NOMO-1 (cell line): Measurements from ENCODE around the gene RUBCN.
"Not testable (repeated sequence)": the region's sequence is repeated elsewhere in the genome, so short reads cannot be mapped to it uniquely, and the experiment has no call there.

Source experiments
- DNase-seq, 2 experiments: peaks; one replicate each; lab custom pipeline; 2025; ENCODE audit not compliant: unreplicated experiment in 2 of 2; lab: John Stamatoyannopoulos, UW

The RUBCN gene

DNA sequence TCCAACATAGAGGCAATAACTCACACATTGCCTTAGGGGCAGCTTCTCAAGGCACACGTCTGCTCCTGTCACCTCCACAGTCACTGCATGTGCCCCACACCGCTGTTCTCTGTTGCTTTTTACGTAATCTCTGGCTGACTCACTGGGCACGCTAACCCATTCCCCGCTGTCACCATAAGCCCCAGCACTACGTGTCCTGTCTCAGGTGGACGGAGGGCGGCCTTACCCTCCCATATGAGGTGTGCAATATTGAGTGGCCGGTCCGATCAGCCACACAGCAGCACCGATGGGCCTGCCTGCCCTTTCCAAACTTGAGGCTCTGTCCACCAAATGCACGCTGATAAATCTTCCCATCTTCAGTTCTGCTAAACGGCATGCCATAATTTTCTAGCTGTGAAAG, 115.2 kb downstream of the RUBCN start:
- not testable (repeated sequence) for DNase-seq
